NCI-H1092 (cell line): ENCODE results near the gene FOXP1.

Experiments used
- DNase-seq: peaks from one replicate; lab custom pipeline; 2025; lab: John Stamatoyannopoulos, UW

Gene FOXP1

GRCh38 chr3:71240034-71240433 is 343.5 kb downstream of the FOXP1 start:
- no peak for DNase-seq

GRCh38 chr3:71238355-71238757 is 345.2 kb downstream of the FOXP1 start:
- no peak for DNase-seq

- no peak for DNase-seq
Observed at GRCh38 chr3:71237672-71238071, 345.9 kb downstream of the FOXP1 start.

DNA sequence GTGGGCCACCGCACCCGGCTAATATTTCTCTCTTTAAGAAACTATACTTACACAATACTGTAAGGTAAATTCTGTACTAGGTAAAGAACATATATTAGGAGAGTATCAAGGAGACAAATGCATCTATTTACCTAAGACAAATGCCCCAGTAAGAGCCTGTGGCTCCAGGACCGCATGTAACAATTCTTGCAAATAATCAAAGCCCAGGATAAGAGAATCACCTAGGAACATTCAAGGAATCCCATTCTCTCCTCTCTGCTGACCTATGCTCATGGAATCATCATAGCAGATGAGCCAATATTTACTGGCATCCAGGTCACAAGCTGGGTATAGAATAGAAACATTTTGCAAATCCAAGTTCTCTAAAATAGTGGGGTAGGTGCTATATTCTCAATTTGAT is 347.7 kb downstream of the FOXP1 start:
- no peak for DNase-seq

DNA sequence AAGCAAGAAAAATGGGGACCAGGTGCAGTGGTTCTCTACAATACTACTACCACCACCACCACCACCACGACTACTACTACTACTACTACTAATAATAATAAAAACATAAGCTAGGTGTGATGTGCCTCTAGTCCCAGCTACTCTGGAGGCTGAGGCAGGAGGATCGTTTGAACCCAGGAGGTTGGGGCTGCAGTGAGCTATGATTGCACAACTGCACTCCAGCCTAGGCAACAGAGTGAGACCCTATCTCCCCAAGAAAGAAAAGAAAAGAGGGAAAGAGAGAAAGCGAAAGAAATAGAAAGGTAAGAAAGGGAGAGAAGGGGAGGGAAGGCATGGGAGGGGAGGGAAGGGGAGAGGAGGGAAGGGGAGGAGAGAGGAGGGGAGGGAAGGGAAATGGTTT is 350.6 kb downstream of the FOXP1 start:
- no peak for DNase-seq

- DNase-seq, result no peak
Observed at GRCh38 chr3:71232175-71232679, 351.3 kb downstream of the FOXP1 start.

DNA sequence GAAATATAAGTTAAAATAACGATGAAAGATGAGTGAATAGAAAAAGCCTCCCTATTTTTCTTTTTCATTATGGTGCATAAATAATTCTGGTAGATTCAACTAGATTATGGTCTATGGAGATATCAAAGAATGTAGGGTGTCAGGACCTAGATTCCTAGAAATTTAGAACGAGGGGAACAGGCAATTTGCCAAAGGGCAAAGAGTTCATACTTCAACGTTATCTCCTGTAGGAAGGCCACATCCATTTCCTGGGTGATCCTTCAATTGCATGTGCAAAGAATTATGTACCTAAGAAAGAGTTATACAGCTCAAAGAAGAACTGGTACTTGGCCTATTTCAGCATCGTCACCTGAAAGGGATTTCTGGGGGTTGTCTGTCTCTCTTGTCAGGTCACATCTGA is 351.8 kb downstream of the FOXP1 start:
- no peak for DNase-seq

GRCh38 chr3:71229905-71230657 is 353.4 kb downstream of the FOXP1 start:
- DNase-seq, result no peak

DNA sequence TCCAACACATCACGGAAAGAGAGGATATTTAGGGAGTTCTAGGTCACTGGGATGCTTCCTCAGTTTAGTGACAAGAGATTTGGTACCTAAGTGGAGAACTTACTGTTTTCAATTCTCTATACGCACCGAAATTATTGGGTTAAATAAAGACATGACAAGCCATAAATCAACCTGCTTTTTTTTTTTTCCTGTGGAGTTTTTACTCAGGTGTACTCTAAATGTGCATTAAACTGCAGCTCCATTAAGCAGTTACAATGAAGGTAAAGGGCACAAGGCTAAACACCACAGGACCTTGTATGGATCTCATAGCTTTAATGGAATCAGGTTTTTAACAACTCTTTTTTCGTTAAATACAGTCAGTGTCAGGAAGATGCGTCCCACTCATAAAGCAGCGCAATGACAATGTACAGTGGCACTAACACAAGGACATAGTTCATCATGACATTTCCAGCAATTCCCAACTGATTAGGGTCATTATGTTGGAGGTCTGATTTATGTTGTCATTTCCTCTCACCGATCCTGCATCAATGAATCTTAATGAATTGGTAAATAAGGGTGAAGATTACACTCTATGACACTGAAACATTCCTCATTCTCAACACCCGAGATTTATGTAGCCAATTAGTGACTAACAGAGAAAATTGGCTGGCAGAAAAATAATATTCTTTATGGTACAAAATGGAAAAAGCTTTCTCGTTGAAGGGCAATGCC is 355.2 kb downstream of the FOXP1 start:
- DNase-seq, result no peak

DNA sequence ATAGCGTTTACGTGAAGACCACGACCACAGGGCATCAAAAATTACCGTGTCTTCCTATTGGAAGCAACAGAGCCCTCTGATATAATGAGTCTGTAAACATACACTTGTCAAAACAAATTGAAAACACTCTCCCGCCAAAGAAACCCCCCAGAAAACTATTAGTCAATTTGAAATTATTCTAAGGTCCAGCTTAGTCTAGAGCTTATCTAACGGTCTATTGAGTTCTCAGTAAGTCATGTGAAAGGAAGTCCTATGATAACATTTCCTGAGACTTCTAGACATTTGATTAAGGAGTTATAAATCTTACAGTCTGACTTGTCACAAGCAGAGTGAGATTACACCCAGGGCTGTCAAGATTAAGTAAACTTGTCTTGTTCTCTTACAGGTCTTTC is 356.3 kb downstream of the FOXP1 start:
- DNase-seq, result no peak

DNA sequence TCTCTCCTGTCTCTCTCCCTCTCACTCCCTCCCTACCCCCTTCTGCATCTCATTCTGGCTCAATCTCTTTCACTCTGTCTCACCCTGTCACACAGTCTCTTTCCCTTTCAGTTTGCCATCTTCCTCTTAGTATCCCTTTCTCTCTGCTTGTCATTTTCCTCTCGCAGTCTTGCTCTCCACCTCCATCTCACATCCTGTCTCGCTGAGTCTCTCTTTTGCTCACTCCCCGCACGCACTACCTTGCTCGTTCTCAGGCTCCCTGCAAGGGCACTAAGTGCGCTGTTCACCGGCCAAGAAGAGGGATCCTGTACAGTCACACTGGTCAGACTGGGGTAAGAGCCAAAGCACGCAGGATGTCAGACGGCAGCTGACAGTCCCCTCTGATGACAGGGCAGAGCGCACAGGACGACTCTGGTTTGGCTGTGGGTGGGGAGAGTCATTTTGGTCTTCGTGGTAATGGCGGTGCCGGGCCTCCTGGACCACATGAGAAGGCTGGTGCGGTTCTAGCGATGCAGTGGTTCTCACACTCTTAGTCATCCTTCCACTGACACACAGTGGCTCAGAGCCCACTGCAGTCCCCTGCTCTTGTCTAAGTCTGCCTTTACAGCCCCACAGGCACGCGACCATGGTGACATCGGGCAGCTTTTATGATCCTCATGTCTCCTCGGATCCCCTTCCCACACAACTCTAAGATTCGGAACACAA is 356.8 kb downstream of the FOXP1 start:
- no peak for DNase-seq

- DNase-seq, result no peak
Observed at GRCh38 chr3:71225951-71226564, 357.5 kb downstream of the FOXP1 start.

DNA sequence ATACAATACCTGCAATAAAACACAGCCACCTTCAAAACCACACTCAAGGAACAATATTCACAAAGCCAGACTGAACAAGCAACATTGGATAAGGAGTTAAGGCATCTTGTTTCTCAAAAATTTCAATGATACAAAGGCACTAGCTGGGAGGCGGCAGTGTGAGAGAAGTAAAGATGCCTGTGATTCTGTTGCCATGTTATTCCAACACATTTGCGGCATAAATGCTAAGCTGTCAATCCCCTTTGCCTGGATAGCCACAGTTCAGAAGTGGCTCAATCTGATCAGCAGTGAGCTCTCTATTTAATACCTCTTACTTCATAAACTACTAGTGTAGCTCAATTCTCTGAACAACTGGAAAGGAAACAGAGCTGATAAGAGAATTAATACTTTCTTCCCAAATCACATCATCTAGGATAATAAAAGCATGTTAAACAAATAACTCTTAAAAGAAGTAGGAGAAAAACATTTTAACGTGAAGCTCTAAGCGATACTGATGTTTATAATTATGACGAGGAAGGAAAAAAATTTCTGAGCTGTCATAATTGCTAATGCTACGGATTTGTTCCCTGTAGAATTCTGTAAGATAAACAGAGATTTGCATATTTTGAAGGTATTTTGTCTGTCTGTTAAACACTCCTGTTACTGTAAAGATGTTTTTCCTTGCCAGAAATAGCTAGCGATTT is 358.4 kb downstream of the FOXP1 start:
- DNase-seq, result no peak

- DNase-seq, result no peak
Observed at GRCh38 chr3:71219744-71220638, 363.5 kb downstream of the FOXP1 start.

DNA sequence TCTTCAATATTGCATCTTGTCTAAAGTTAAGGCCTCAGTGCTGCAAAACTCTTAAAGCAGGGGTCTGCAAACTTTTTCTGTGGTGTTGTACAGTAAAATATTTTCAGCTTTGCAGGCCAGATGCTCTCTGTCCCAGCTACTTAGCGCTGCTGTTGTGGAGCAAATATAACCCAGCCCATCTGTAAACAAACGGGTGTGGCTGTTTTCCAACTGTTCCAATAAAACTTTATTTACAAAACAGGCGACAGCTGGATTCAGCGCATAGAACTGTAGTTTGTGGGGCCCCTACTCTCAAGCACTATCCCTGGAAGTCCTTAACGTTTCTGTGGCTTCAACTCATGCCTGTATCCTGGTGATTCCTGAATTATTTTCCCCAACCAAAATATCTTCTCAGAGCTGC is 365.0 kb downstream of the FOXP1 start:
- DNase-seq, result no peak

GRCh38 chr3:71217640-71218222 is 365.8 kb downstream of the FOXP1 start:
- DNase-seq, result no peak

DNA sequence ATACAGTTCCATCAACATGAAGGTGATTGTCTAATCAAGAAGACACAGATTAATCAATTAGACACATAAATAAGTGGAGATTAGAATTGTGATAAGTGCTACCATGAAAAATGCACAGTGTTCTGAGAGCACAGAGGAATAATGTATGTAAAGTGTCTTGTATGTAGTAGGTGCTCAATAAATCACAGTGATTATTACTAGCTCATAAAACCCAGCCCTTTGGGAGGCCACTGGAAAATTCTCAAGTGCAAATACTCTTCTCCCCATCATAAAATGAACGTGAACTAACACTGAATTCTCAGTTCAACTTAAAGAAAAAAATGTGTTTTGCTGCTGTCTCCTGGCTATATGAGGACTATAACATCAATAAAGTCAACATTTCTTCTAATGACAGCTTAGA is 368.2 kb downstream of the FOXP1 start:
- DNase-seq, result no peak

GRCh38 chr3:71214797-71215196 is 368.7 kb downstream of the FOXP1 start:
- no peak for DNase-seq

GRCh38 chr3:71214016-71214415 is 369.5 kb downstream of the FOXP1 start:
- no peak for DNase-seq

DNA sequence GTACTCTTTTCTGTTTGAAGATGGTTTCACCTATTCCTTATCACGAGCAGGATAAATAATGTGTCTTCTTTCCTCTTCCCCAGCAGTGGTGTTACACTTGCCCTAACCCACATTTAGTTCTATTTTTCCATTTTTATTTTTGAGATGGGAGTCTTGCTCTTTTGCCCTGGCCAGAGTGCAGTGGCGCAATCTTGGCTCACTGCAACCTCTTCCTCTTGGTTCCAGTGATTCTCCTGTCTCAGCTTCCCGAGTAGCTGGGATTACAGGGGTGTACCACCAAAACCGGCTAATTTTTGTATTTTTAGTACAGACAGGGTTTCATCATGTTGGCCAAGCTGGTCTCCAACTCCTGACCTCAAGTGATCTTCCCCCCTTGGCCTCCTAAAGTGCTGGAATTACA is 372.4 kb downstream of the FOXP1 start:
- DNase-seq, result no peak
